HG03064 (cell line): ENCODE results near the gene ABCD1.
"Not testable (repeated sequence)": the region's sequence is repeated elsewhere in the genome, so short reads cannot be mapped to it uniquely, and the experiment has no call there.

Experiments used
- ATAC-seq: cut with Tn5 transposase; IDR thresholded peaks from one replicate; pipeline ENCODE4 v1.9.1; 2021; ENCODE audit warnings: low read depth; ENCODE audit not compliant: unreplicated experiment

Gene ABCD1

GRCh38 chrX:153693216-153694086 lies 31.2 kb upstream of the ABCD1 start:
- no peak for ATAC-seq

- not testable (repeated sequence) for ATAC-seq
Observed at GRCh38 chrX:153694256-153694655, 30.4 kb upstream of the ABCD1 start.

- ATAC-seq = no peak
Observed at GRCh38 chrX:153694687-153695270, 29.9 kb upstream of the ABCD1 start.

GRCh38 chrX:153696100-153696499 lies 28.6 kb upstream of the ABCD1 start:
- no peak for ATAC-seq

GRCh38 chrX:153696538-153696937 lies 28.1 kb upstream of the ABCD1 start:
- ATAC-seq = not testable (repeated sequence)

GRCh38 chrX:153696986-153697722 lies 27.5 kb upstream of the ABCD1 start:
- ATAC-seq = not testable (repeated sequence)

GRCh38 chrX:153697924-153698865 lies 26.5 kb upstream of the ABCD1 start:
- ATAC-seq = no peak

GRCh38 chrX:153699210-153699783 lies 25.4 kb upstream of the ABCD1 start:
- not testable (repeated sequence) for ATAC-seq

GRCh38 chrX:153699784-153700371 lies 24.8 kb upstream of the ABCD1 start:
- ATAC-seq = not testable (repeated sequence)

GRCh38 chrX:153700376-153700945 lies 24.2 kb upstream of the ABCD1 start:
- no peak for ATAC-seq

- ATAC-seq = no peak
Observed at GRCh38 chrX:153700967-153701366, 23.7 kb upstream of the ABCD1 start.

- no peak for ATAC-seq
Observed at GRCh38 chrX:153701706-153702105, 22.9 kb upstream of the ABCD1 start.

- no peak for ATAC-seq
Observed at GRCh38 chrX:153702336-153703035, 22.2 kb upstream of the ABCD1 start.

GRCh38 chrX:153703036-153703370 lies 21.7 kb upstream of the ABCD1 start:
- ATAC-seq = no peak

GRCh38 chrX:153704021-153704526 lies 20.6 kb upstream of the ABCD1 start:
- no peak for ATAC-seq

GRCh38 chrX:153704631-153705402 lies 19.8 kb upstream of the ABCD1 start:
- not testable (repeated sequence) for ATAC-seq

- not testable (repeated sequence) for ATAC-seq
Observed at GRCh38 chrX:153705403-153706060, 19.1 kb upstream of the ABCD1 start.
